HepG2 (cell line): Measurements from ENCODE around the gene LGALS8. TPM values are rescaled to one million over a fixed set of nuclear protein-coding genes. Genes with fewer than 3 reads are reported as not detected.

Experiments
- CEBPB ChIP-seq: IDR thresholded peaks from 2 replicates; pipeline ENCODE4 v1.6.1; 2011; ENCODE audit warnings: low read depth, low read length, improper control_type of control experiment, borderline replicate concordance
- CHD2 ChIP-seq: IDR thresholded peaks from 2 replicates; pipeline ENCODE4 v1.6.1; 2011; ENCODE audit warnings: low read depth, low read length, improper control_type of control experiment
- FLYWCH1 ChIP-seq: sonication (generic); formaldehyde crosslinking; IDR thresholded peaks from 2 replicates; pipeline ENCODE4 v1.8.1; 2023; ENCODE audit warnings: mild to moderate bottlenecking, missing genetic modification reagents
- GATAD1 ChIP-seq: IDR thresholded peaks from 2 replicates; pipeline ENCODE4 v1.6.1; 2016; ENCODE audit warnings: missing genetic modification reagents, missing compliant biosample characterization
- GLI4 ChIP-seq: sonication (generic); formaldehyde crosslinking; IDR thresholded peaks from 2 replicates; pipeline ENCODE4 v1.5.1; 2020; ENCODE audit warnings: missing genetic modification reagents, mild to moderate bottlenecking, moderate library complexity, borderline replicate concordance
- HDAC1 ChIP-seq: sonication (generic); formaldehyde crosslinking; IDR thresholded peaks from 2 replicates; pipeline ENCODE4 v1.5.1; 2020; ENCODE audit warnings: mild to moderate bottlenecking, missing genetic modification reagents
- KDM1A ChIP-seq: IDR thresholded peaks from 2 replicates; pipeline ENCODE4 v1.6.1; 2016; ENCODE audit warnings: missing compliant biosample characterization
- KDM6A ChIP-seq: IDR thresholded peaks from 2 replicates; pipeline ENCODE4 v1.6.1; 2016; ENCODE audit warnings: low read depth
- MAFK ChIP-seq, 2 experiments: IDR thresholded peaks in 1 of 2; conservative IDR thresholded peaks in 1 of 2; 2 replicates each; pipeline ENCODE4 v1.6.1; 2011; ENCODE audit warnings: improper control_type of control experiment in 2 of 2, low read length in 2 of 2
- RAD21 ChIP-seq: fragments of 450-650 bp; formaldehyde crosslinking; IDR thresholded peaks from 2 replicates; pipeline ENCODE4 v1.5.0; 2020; ENCODE audit warnings: mild to moderate bottlenecking
- SETDB1 ChIP-seq: sonication (generic); formaldehyde crosslinking; IDR thresholded peaks from 2 replicates; pipeline ENCODE4 v1.5.1; 2020; ENCODE audit warnings: missing genetic modification reagents, mild to moderate bottlenecking, borderline replicate concordance
- SMARCC2 ChIP-seq: fragments of 450-650 bp; IDR thresholded peaks from 2 replicates; pipeline ENCODE4 v1.6.1; 2017; ENCODE audit warnings: antibody characterized with exemption, mild to moderate bottlenecking
- TARDBP ChIP-seq: sonication (generic); formaldehyde crosslinking; IDR thresholded peaks from 2 replicates; pipeline ENCODE4 v1.8.0; 2022; ENCODE audit warnings: mild to moderate bottlenecking, missing genetic modification reagents
- TEAD3 ChIP-seq: optimal IDR thresholded peaks from 2 replicates; pipeline ENCODE3; 2016; ENCODE audit warnings: borderline replicate concordance
- ZIK1 ChIP-seq: sonication (generic); formaldehyde crosslinking; IDR thresholded peaks from 2 replicates; pipeline ENCODE4 v1.5.0; 2020; ENCODE audit warnings: mild to moderate bottlenecking, low read depth, missing genetic modification reagents, borderline replicate concordance
- ZNF136 ChIP-seq: sonication (generic); formaldehyde crosslinking; IDR thresholded peaks from 2 replicates; pipeline ENCODE4 v1.8.1; 2022; ENCODE audit warnings: low read depth, mild to moderate bottlenecking, moderate library complexity, missing genetic modification reagents
- ZNF430 ChIP-seq: sonication (generic); formaldehyde crosslinking; IDR thresholded peaks from 2 replicates; pipeline ENCODE4 v1.9.0; 2021; ENCODE audit warnings: mild to moderate bottlenecking, missing genetic modification reagents
- ZNF496 ChIP-seq: sonication (generic); formaldehyde crosslinking; IDR thresholded peaks from 2 replicates; pipeline ENCODE4 v1.8.1; 2023; ENCODE audit warnings: mild to moderate bottlenecking, moderate library complexity, missing genetic modification reagents; ENCODE audit not compliant: insufficient replicate concordance
- ZNF589 ChIP-seq: sonication (generic); formaldehyde crosslinking; conservative IDR thresholded peaks from 2 replicates; pipeline ENCODE4 v1.8.0; 2022; ENCODE audit warnings: mild to moderate bottlenecking, moderate library complexity, missing genetic modification reagents
- ZNF83 ChIP-seq: sonication (generic); formaldehyde crosslinking; IDR thresholded peaks from 2 replicates; pipeline ENCODE4 v1.4.0; 2020; ENCODE audit warnings: missing genetic modification reagents, mild to moderate bottlenecking, borderline replicate concordance
- polyA plus RNA-seq, 8 experiments: library from polyadenylated mRNA; depleted of rRNA in 3 of 8; stranded (reverse) in 7 of 8; unstranded in 1 of 8; fragments of >200 nt; fragmentation: Illumina TruSeq in 4 of 8; extraction: Trizol in 4 of 8; gene quantifications; 2 replicates each; pipeline versions ENCODE4 v1.2.1 to v1.2.3, GENCODE V29; 2011 to 2016; ENCODE audit warnings: low read depth in 4 of 8, missing spikeins in 1 of 8, mixed read lengths in 1 of 8; ENCODE audit not compliant: insufficient read depth in 1 of 8
- total RNA-seq, 5 experiments: library from RNA; depleted of rRNA; stranded (reverse); fragments of >200 nt; fragmentation: Illumina TruSeq; extraction: Trizol; gene quantifications; 2 replicates each; pipeline ENCODE4 v1.2.3, GENCODE V29; 2016; ENCODE audit warnings: low read depth in 1 of 5
- TF ChIP-seq, protein P1 (sequence below): sonication (generic); formaldehyde crosslinking; IDR thresholded peaks from 2 replicates; pipeline ENCODE4 v1.4.0; 2020; ENCODE audit warnings: missing genetic modification reagents
- TF ChIP-seq, protein P2 (sequence below): fragments of 450-650 bp; IDR thresholded peaks from 2 replicates; pipeline ENCODE4 v1.6.1; 2016
- TF ChIP-seq, protein P3 (sequence below): sonication (generic); formaldehyde crosslinking; IDR thresholded peaks from 2 replicates; pipeline ENCODE4 v1.8.1; 2022; ENCODE audit warnings: low read depth, mild to moderate bottlenecking, missing genetic modification reagents
- TF ChIP-seq, protein P4 (sequence below): sonication (generic); formaldehyde crosslinking; conservative IDR thresholded peaks from 2 replicates; pipeline ENCODE4 v1.4.0; 2020; ENCODE audit warnings: missing genetic modification reagents

The LGALS8 gene
- total and polyA plus RNA-seq, 2 of the 13 experiments (the other 11 are each of a cell fraction or from before 2014, with no cell fraction given): 29.3 to 185 TPM

DNA sequence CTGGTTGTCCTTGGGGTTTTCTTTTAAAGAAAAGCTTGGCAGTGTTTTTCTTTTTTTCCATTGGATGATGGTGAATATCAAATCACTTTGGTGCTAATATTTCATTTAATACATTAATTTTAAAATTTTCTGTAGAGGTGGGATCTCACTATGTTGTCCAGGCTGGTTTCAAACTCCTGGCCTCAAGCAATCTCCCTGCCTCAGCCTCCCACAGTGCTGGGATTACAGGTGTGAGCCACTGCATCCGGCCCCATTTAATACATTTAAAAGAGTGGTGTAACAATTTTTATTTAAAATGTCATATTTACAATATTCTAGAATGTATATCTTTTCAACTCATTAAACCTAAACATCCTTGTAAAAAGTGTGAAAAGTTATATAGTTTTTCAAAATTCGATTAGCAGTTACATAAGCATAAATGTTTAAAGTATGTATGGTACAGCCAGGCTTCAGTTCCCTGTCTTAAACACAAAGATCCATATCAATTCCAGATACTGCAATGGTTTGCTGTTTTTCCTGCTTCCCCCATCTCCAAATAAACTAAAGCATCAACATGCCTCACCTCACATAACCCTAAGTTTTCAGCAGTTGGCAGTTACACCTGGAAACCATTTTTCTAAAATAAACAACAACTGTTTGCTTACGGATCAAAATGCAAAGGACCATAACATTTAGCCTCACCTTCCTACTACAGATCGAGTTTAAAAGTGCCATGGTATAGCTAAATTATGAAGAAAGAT lies 8.9 kb upstream of the LGALS8 start (continued):
- TF ChIP-seq ZNF430 (CRISPR knock-in tag): no peak
- TF ChIP-seq HDAC1 (CRISPR knock-in tag): peak; percentile 75
- TF ChIP-seq, protein P1, sequence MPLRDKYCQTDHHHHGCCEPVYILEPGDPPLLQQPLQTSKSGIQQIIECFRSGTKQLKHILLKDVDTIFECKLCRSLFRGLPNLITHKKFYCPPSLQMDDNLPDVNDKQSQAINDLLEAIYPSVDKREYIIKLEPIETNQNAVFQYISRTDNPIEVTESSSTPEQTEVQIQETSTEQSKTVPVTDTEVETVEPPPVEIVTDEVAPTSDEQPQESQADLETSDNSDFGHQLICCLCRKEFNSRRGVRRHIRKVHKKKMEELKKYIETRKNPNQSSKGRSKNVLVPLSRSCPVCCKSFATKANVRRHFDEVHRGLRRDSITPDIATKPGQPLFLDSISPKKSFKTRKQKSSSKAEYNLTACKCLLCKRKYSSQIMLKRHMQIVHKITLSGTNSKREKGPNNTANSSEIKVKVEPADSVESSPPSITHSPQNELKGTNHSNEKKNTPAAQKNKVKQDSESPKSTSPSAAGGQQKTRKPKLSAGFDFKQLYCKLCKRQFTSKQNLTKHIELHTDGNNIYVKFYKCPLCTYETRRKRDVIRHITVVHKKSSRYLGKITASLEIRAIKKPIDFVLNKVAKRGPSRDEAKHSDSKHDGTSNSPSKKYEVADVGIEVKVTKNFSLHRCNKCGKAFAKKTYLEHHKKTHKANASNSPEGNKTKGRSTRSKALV (CRISPR knock-in tag): no peak
- 0 out of 4 replicates have a peak, but pooled peaks have one; percentile 21 to 25 for TF ChIP-seq MAFK (conservative IDR thresholded peaks at IDR 0.05 in 1 of 2, IDR thresholded peaks at IDR 0.05 in 1 of 2; ENCODE audit: low read length in 2 of 2)
- TF ChIP-seq RAD21: no peak
- TF ChIP-seq CHD2: no peak
- TF ChIP-seq ZNF136 (CRISPR knock-in tag): no peak
- no peak for TF ChIP-seq SMARCC2
- TF ChIP-seq, protein P2, sequence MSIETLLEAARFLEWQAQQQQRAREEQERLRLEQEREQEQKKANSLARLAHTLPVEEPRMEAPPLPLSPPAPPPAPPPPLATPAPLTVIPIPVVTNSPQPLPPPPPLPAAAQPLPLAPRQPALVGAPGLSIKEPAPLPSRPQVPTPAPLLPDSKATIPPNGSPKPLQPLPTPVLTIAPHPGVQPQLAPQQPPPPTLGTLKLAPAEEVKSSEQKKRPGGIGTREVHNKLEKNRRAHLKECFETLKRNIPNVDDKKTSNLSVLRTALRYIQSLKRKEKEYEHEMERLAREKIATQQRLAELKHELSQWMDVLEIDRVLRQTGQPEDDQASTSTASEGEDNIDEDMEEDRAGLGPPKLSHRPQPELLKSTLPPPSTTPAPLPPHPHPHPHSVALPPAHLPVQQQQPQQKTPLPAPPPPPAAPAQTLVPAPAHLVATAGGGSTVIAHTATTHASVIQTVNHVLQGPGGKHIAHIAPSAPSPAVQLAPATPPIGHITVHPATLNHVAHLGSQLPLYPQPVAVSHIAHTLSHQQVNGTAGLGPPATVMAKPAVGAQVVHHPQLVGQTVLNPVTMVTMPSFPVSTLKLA: no peak
- TF ChIP-seq TARDBP (CRISPR knock-in tag): 0 out of 2 replicates have a peak, but pooled peaks have one; percentile 4
- no peak for TF ChIP-seq ZIK1
- no peak for TF ChIP-seq ZNF83 (CRISPR knock-in tag)
- no peak for TF ChIP-seq SETDB1 (CRISPR knock-in tag)
- no peak for TF ChIP-seq KDM1A (CRISPR knock-in tag)
- TF ChIP-seq FLYWCH1 (CRISPR knock-in tag): no peak
- TF ChIP-seq GLI4 (CRISPR knock-in tag): no peak
- 0 out of 2 replicates have a peak, but pooled peaks have one; percentile 41 for TF ChIP-seq KDM6A (CRISPR knock-in tag)
- TF ChIP-seq, protein P3, sequence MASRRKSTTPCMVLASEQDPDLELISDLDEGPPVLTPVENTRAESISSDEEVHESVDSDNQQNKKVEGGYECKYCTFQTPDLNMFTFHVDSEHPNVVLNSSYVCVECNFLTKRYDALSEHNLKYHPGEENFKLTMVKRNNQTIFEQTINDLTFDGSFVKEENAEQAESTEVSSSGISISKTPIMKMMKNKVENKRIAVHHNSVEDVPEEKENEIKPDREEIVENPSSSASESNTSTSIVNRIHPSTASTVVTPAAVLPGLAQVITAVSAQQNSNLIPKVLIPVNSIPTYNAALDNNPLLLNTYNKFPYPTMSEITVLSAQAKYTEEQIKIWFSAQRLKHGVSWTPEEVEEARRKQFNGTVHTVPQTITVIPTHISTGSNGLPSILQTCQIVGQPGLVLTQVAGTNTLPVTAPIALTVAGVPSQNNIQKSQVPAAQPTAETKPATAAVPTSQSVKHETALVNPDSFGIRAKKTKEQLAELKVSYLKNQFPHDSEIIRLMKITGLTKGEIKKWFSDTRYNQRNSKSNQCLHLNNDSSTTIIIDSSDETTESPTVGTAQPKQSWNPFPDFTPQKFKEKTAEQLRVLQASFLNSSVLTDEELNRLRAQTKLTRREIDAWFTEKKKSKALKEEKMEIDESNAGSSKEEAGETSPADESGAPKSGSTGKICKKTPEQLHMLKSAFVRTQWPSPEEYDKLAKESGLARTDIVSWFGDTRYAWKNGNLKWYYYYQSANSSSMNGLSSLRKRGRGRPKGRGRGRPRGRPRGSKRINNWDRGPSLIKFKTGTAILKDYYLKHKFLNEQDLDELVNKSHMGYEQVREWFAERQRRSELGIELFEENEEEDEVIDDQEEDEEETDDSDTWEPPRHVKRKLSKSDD (CRISPR knock-in tag): 0 out of 2 replicates have a peak, but pooled peaks have one; percentile 19
- TF ChIP-seq, protein P4, sequence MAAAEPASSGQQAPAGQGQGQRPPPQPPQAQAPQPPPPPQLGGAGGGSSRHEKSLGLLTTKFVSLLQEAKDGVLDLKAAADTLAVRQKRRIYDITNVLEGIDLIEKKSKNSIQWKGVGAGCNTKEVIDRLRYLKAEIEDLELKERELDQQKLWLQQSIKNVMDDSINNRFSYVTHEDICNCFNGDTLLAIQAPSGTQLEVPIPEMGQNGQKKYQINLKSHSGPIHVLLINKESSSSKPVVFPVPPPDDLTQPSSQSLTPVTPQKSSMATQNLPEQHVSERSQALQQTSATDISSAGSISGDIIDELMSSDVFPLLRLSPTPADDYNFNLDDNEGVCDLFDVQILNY (CRISPR knock-in tag): no peak
- TF ChIP-seq GATAD1: peak; percentile 52
- TF ChIP-seq CEBPB: no peak
- TF ChIP-seq ZNF589 (CRISPR knock-in tag): no peak
- no peak for TF ChIP-seq ZNF496 (CRISPR knock-in tag)
- peak; percentile 30 for TF ChIP-seq TEAD3 (CRISPR knock-in tag)
